ENCODE data around the gene CD58.
"Not testable (repeated sequence)": the region's sequence is repeated elsewhere in the genome, so short reads cannot be mapped to it uniquely, and the experiment has no call there.

DNA sequence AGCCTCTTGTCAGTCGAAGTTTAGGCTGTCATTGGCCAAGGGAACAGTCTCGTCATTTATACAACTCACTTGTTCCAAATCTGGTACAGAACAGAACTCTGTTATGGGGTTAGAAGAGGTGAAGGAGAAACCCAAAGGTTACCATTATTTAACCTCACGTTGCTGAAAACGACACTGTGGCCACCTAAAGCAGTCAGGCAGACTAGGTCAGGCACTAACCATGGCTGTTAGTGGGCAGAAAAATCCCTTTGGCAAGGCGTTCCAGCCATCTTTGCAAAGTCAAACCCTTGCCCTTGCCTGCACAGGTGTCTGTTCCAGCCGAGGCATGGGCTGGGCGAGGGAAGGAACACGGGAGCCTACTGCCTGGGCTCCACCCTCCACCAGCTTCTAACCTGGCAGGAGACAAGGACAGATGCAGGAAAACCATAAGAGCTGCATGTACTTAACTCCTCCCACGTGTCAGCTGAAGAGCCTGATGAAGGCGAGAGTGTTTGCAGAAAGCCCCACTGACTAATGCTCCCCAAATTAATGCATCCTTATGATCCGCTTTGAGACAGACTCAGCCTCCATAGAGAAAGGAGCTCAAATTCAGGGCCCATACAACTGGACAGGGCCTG is 27.7 kb upstream of the CD58 start:
- TF ChIP-seq, protein P1, sequence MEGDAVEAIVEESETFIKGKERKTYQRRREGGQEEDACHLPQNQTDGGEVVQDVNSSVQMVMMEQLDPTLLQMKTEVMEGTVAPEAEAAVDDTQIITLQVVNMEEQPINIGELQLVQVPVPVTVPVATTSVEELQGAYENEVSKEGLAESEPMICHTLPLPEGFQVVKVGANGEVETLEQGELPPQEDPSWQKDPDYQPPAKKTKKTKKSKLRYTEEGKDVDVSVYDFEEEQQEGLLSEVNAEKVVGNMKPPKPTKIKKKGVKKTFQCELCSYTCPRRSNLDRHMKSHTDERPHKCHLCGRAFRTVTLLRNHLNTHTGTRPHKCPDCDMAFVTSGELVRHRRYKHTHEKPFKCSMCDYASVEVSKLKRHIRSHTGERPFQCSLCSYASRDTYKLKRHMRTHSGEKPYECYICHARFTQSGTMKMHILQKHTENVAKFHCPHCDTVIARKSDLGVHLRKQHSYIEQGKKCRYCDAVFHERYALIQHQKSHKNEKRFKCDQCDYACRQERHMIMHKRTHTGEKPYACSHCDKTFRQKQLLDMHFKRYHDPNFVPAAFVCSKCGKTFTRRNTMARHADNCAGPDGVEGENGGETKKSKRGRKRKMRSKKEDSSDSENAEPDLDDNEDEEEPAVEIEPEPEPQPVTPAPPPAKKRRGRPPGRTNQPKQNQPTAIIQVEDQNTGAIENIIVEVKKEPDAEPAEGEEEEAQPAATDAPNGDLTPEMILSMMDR (conservative IDR thresholded peaks at IDR 0.05; ENCODE audit: low read depth, low read length): not testable (repeated sequence)
- TF ChIP-seq EZH2 (IDR thresholded peaks at IDR 0.05; ENCODE audit: borderline replicate concordance, low read depth, low read length, poor library complexity, severe bottlenecking): not testable (repeated sequence)

Measured in A673 (cell line).